ENCODE data around the gene SUOX. TPM values are rescaled to one million over a fixed set of nuclear protein-coding genes. Genes with fewer than 3 reads are reported as not detected.

Gene SUOX
- total RNA-seq (2022; extraction: Qiagen RNA extraction): 7.2 to 10.2 TPM (median 9.5 TPM) in 5 replicates

GRCh38 chr12:55996715-55997534 lies at the start of gene SUOX:
Gene SUOX (plus strand): TSS chr12:55997276. CDS start chr12:56002222, 4,946 bp downstream.

DNA sequence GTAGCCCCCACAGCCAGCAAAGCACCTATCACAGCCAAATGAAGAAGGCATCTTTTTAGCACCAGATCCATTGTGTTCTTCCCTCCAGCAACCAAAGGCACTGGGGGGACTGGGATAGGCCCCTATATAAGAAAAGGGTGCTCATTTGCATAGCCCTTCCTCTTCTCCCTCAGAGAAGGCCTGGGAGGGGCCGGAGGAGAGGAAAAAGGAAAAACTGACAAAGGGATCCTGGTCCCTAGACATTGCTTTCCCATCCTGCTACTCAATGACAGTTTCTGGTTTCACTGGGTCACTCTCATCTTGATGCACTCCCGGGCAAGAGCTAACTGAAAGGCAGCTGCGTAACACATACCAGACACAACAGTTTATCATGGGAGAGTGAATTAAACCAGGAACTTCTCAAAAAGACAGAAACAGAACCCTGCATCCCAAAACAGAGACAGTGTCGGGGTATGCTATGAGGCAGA lies 31.1 kb upstream of the SUOX start, which contains the start of gene PMEL:
Gene PMEL, minus strand, starts transcription at position 102 of the 467 bp plus-strand sequence. Its CDS starts 31 bp downstream, at position 71.

DNA sequence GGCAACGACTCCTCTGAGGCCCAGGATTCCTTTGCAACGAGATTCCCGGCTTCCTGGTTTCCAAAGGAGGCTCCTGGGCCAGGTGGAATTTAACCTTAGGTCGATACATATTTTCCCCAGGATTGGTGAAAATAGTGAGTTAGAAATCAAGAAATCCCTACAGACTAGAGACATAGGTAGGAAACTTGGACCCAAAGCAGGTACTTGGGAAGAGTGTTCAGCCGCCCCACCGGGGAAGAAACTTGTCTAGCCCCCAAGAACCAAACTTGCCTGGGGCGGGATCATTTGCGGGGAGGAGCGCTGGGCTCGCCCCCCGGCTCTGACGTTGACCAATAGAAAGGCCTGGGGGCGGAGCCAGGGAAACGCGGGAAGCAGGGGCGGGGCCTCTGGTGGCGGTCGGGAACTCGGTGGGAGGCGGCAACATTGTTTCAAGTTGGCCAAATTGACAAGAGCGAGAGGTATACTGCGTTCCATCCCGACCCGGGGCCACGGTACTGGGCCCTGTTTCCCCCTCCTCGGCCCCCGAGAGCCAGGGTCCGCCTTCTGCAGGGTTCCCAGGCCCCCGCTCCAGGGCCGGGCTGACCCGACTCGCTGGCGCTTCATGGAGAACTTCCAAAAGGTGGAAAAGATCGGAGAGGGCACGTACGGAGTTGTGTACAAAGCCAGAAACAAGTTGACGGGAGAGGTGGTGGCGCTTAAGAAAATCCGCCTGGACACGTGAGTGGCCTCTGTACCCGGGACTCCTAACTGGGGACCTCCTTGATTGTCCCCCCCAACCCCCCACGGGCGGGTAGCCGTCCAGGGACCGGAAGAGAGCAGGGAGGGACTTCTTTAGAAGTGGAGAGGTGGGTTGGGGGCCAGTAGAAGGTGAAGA lies 30.4 kb upstream of the SUOX start, which contains the start of gene CDK2:
Gene CDK2, plus strand, starts transcription at position 423 of the 874 bp plus-strand sequence. Its CDS starts 179 bp downstream, at position 602.

DNA sequence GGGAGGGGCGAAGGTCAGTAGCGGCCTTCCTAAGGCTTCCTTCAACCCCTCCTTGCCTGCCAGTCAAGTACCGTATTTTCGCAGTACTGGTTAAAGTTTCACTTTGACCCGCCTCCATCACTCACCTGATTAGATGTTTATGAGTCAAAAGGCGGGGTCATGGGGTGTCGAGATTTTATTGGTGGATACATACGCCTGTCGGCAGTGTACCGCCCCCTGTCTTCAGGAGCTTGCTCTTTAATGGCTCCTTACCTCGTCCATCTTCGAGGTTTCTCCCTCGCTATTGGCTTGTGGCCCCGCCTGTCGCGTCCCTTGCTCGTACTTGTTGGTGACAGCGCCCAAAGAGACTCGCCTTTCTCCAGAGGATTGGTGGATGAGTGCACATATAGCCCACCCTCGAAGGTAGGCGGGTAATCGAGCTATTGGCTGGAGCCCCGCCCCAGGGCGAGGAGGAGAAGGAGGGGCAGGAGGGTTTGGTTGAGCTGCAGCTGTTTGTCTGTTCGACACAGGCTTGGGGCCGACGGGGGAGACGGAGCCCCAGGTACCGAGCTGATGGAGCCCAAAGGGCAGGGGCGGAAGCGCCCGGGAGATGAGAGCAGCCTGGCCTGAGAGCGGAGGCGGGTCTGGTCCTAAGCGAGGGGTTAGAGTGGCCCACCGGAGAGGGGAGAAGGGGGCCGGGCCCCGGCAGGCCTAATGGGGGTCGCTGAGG lies 23.3 kb upstream of the SUOX start, which contains the start of gene RAB5B:
Gene RAB5B, plus strand, starts transcription at position 480 of the 709 bp plus-strand sequence. CDS start 12,883 bp downstream, outside the sequence.

GRCh38 chr12:56020423-56021184 lies 23.5 kb downstream of the SUOX start, which contains the start of gene IKZF4:
Gene IKZF4 (plus strand): TSS chr12:56021043. CDS start chr12:56021494, 451 bp downstream.

DNA sequence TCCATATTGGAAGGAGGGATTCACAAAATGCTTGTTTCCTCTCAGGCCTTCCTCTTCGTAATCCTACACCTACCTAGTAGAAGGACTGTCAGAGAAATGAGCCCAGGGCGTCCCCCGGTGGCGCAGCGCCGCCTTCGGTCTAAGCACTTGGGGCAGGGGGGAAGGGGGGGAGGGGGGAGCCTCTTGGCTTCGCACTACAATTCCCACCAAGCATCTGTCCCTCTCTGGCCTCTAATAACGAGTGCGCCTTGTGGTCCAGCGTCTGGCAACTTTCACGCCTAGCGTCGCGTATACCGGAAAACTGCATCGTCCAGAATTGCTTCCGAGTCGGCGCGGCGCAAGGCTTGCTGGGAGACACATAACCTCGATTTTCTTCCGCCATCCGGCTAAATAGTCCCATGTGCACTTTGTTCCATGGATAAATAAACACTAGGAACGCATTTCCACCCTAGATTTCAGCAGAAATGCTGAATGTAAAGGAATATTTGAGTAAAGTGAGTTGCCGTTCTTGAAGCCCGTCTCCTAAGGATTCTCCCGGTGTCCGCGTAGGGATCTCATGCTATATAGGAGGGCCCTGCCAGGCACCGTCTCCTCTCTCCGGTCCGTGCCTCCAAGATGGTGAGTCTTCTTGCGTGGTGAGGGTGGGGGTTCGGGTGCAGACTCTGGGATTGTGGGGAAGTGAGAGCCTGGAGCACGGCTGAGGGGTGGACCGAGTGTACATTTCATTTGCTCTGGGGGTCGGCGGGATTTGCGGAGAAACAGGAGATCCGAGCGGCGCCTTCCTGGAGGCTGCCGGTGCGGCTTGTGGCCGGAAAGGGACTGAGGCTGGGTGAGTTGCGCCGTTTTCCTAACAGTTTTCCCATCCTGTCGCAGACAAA lies 44.7 kb downstream of the SUOX start, which contains the start of gene RPS26:
Gene RPS26, plus strand, starts transcription at position 367 of the 878 bp plus-strand sequence. Its CDS starts 249 bp downstream, at position 616.

Other genes starting within 250 kb of the SUOX start
- gene SARNP, start 179.6 kb upstream of the SUOX start, total RNA-seq (2022; extraction: Qiagen RNA extraction): 94.8 to 121 TPM (median 98.4 TPM) in 5 replicates
- 54.8 to 108 TPM (median 99.4 TPM) in 5 replicates for gene ORMDL2, start 179.2 kb upstream of the SUOX start, total RNA-seq (2022; extraction: Qiagen RNA extraction)
- 17.9 to 30.5 TPM (median 22.2 TPM) in 5 replicates for gene DNAJC14, start 167.7 kb upstream of the SUOX start, total RNA-seq (2022; extraction: Qiagen RNA extraction)
- 0.35 to 0.68 TPM (median 0.60 TPM) in 5 replicates for gene MMP19, start 154.3 kb upstream of the SUOX start, total RNA-seq (2022; extraction: Qiagen RNA extraction)
- 39.8 to 42.5 TPM (median 41.0 TPM) in 5 replicates for gene PYM1, start 69.4 kb upstream of the SUOX start, total RNA-seq (2022; extraction: Qiagen RNA extraction)
- gene DGKA, start 66.1 kb upstream of the SUOX start, total RNA-seq (2022; extraction: Qiagen RNA extraction): 19.0 to 23.5 TPM (median 21.9 TPM) in 5 replicates
- gene PMEL, start 31.2 kb upstream of the SUOX start, total RNA-seq (2022; extraction: Qiagen RNA extraction): 0.47 to 1.4 TPM (median 1.0 TPM) in 5 replicates
- gene CDK2, start 30.4 kb upstream of the SUOX start, total RNA-seq (2022; extraction: Qiagen RNA extraction): 47.5 to 58.7 TPM (median 52.8 TPM) in 5 replicates
- gene RAB5B, start 23.2 kb upstream of the SUOX start, total RNA-seq (2022; extraction: Qiagen RNA extraction): 26.1 to 35.8 TPM (median 33.9 TPM) in 5 replicates
- 2.2 to 2.8 TPM (median 2.6 TPM) in 5 replicates for gene IKZF4, start 23.8 kb downstream of the SUOX start, total RNA-seq (2022; extraction: Qiagen RNA extraction)
- gene RPS26, start 44.6 kb downstream of the SUOX start, total RNA-seq (2022; extraction: Qiagen RNA extraction): 493 to 887 TPM (median 760 TPM) in 5 replicates
- gene ERBB3, start 82.9 kb downstream of the SUOX start, total RNA-seq (2022; extraction: Qiagen RNA extraction): 0.78 to 1.5 TPM (median 1.1 TPM) in 5 replicates
- 268 to 375 TPM (median 283 TPM) in 5 replicates for gene PA2G4, start 107.3 kb downstream of the SUOX start, total RNA-seq (2022; extraction: Qiagen RNA extraction)
- 4,103 to 6,224 TPM (median 5,662 TPM) in 5 replicates for gene RPL41, start 119.4 kb downstream of the SUOX start, total RNA-seq (2022; extraction: Qiagen RNA extraction)
- gene ZC3H10, start 121.0 kb downstream of the SUOX start, total RNA-seq (2022; extraction: Qiagen RNA extraction): 2.9 to 3.6 TPM (median 3.1 TPM) in 5 replicates
- 63.6 to 69.7 TPM (median 65.9 TPM) in 5 replicates for gene ESYT1, start 131.0 kb downstream of the SUOX start, total RNA-seq (2022; extraction: Qiagen RNA extraction)
- 66.8 to 83.8 TPM (median 78.9 TPM) in 5 replicates for gene MYL6B, start 155.3 kb downstream of the SUOX start, total RNA-seq (2022; extraction: Qiagen RNA extraction)
- gene MYL6, start 161.1 kb downstream of the SUOX start, total RNA-seq (2022; extraction: Qiagen RNA extraction): 2,179 to 2,596 TPM (median 2,229 TPM) in 5 replicates
- 28.4 to 36.2 TPM (median 33.1 TPM) in 5 replicates for gene SMARCC2, start 192.2 kb downstream of the SUOX start, total RNA-seq (2022; extraction: Qiagen RNA extraction)
- gene RNF41, start 224.6 kb downstream of the SUOX start, total RNA-seq (2022; extraction: Qiagen RNA extraction): 22.2 to 30.8 TPM (median 25.8 TPM) in 5 replicates
- gene NABP2, start 227.1 kb downstream of the SUOX start, total RNA-seq (2022; extraction: Qiagen RNA extraction): 55.6 to 63.2 TPM (median 62.6 TPM) in 5 replicates
- not detected in 5 replicates for gene SLC39A5, start 232.8 kb downstream of the SUOX start, total RNA-seq (2022; extraction: Qiagen RNA extraction)